ENCODE data around the gene CCDC117. TPM values are rescaled to one million over a fixed set of nuclear protein-coding genes. Genes with fewer than 3 reads are reported as not detected.

The CCDC117 gene
- total RNA-seq, 1 donor from 2014 or later: 36.2 TPM

- intact Hi-C loops (cut with micrococcal nuclease): no loop called here
Observed at GRCh38 chr22:28768701-28769393, 3.6 kb upstream of the CCDC117 start.

GRCh38 chr22:28769394-28770085 is 3.0 kb upstream of the CCDC117 start:
- intact Hi-C loops (cut with micrococcal nuclease): loop anchor here (5.0 kb wide), 1 partner anchor 43 kb away; no protein-coding TSS in a partner anchor

- intact Hi-C loops (cut with micrococcal nuclease): loop anchor here (5.0 kb wide), 1 partner anchor 41 kb away; no protein-coding TSS in a partner anchor
Observed at GRCh38 chr22:28771195-28771791, 1.2 kb upstream of the CCDC117 start.

GRCh38 chr22:28773461-28773867 is 969 bp downstream of the CCDC117 start:
- intact Hi-C loops (cut with micrococcal nuclease): loop anchor here (1.0 to 5.0 kb wide), 3 partner anchors 39 to 110 kb away; partner anchors contain the start of gene ZNRF3

- intact Hi-C loops (cut with micrococcal nuclease): loop anchor here (5.0 kb wide), 1 partner anchor 38 kb away; no protein-coding TSS in a partner anchor
Observed at GRCh38 chr22:28774378-28774777, 1.9 kb downstream of the CCDC117 start.

GRCh38 chr22:28779833-28780232 is 7.3 kb downstream of the CCDC117 start:
- intact Hi-C loops (cut with micrococcal nuclease): no loop called here

- intact Hi-C loops (cut with micrococcal nuclease): no loop called here
Observed at GRCh38 chr22:28780296-28780695, 7.8 kb downstream of the CCDC117 start.

- intact Hi-C loops (cut with micrococcal nuclease): no loop called here
Observed at GRCh38 chr22:28783786-28784671, 11.5 kb downstream of the CCDC117 start.

GRCh38 chr22:28788601-28789000 is 16.1 kb downstream of the CCDC117 start:
- intact Hi-C loops (cut with micrococcal nuclease): no loop called here

- intact Hi-C loops (cut with micrococcal nuclease): no loop called here
Observed at GRCh38 chr22:28791124-28791523, 18.6 kb downstream of the CCDC117 start.

- intact Hi-C loops (cut with micrococcal nuclease): no loop called here
Observed at GRCh38 chr22:28791841-28792490, 19.5 kb downstream of the CCDC117 start.

GRCh38 chr22:28792491-28793383 is 20.2 kb downstream of the CCDC117 start:
- intact Hi-C loops (cut with micrococcal nuclease): no loop called here

GRCh38 chr22:28793976-28794584 is 21.6 kb downstream of the CCDC117 start:
- intact Hi-C loops (cut with micrococcal nuclease): no loop called here

- intact Hi-C loops (cut with micrococcal nuclease): no loop called here
Observed at GRCh38 chr22:28795071-28795693, 22.7 kb downstream of the CCDC117 start.

- intact Hi-C loops (cut with micrococcal nuclease): no loop called here
Observed at GRCh38 chr22:28795932-28796856, 23.7 kb downstream of the CCDC117 start.

- intact Hi-C loops (cut with micrococcal nuclease): loop anchor here (1.0 to 2.0 kb wide), 3 partner anchors 14 to 27 kb away; partner anchors contain the start of gene CCDC117
Observed at GRCh38 chr22:28798810-28799605, 26.5 kb downstream of the CCDC117 start.
